ENCODE results near the gene OR14I1. TPM values are rescaled to one million over a fixed set of nuclear protein-coding genes. Genes with fewer than 3 reads are reported as not detected.
"Not testable (repeated sequence)": the region's sequence is repeated elsewhere in the genome, so short reads cannot be mapped to it uniquely, and the experiment has no call there.

The OR14I1 gene
- total and polyA plus RNA-seq, 9 donors: not detected

DNA sequence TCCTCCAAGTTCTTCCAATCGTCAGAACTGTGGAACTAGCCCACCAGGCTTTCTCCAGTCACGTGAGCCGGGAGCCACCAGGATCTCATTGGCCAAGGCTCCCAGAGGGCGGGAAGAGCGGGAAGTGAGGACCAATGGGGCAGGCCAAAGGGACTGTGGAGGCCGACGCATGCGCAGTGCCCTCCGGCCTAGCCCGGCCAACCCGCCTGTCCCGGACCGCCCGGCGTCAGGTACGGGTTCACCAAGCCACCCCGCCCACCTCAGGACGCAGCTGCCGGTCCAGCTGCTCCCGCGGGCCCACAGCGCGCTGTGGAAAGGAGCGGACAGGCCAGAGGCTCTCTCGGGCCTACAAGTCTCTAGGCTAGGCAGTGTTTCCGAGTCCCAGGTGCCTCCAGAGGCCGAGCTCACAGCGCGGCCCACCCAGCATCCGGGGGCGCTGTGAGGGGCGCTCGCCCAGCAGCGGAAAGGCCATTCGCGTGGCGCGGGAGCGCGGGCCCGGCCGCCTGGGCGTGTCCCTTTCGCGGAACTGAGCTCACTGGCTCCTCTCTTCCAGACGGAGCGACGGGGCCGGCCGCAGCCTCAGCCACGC, 10.9 kb downstream of the OR14I1 start:
- no peaks in the 10 kb centered on the region for H3K4me1 ChIP-seq (ENCODE audit: control insufficient read depth, insufficient read depth, low read length)
- 74% methylated on average over 49 of the region's 51 CpGs for WGBS (ENCODE audit: insufficient coverage)

DNA sequence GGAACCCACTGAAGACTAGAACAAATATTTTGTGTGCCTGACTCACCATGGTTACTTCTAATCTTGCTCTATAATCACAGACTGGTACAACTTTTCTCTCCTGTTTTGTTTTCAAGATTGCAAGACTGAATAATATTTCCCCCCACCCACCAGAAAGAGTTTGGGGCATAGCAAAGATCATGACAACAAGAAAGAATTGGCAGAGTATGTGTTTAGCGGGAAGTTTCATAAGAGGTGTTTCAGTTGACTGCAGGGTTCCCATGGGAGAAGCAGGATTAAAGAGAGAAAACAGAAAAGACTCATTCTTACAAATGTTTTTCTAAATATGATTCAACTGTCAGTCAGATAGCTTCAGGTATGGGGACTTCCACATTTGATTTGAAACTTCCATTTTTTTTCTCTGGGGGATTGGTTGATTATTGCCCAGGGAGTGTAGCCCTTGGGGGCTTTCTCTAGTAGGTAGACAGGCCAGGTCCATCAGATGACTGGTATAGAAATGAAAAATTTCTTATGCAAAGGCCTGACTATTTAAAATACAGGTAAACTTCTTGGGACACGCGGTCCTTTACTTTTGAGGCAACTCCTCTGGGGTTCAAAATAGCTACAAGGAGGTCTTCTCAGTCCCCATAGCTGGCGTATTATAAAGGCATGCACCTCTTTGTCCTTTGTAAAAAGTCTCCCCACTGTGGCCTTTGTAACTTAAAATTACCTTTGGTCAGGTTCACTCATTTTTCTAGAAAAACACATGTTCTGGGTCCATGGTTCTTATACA, 13.9 kb downstream of the OR14I1 start:
- Histone ChIP-seq H3K4me1 (ENCODE audit: control insufficient read depth, insufficient read depth, low read length) (no peaks in the 10 kb centered on the region), H3K4me3 (ENCODE audit: low read length) (no peak overlapping the region), H3K27ac (ENCODE audit: low read length) (no peak overlapping the region), H3K36me3 (ENCODE audit: control insufficient read depth, insufficient read depth, low read length) (no peaks in the 10 kb centered on the region), H3K27me3 (ENCODE audit: control insufficient read depth, insufficient read depth, low read length) (no peaks in the 10 kb centered on the region), H3K9me3 (replicated peaks; ENCODE audit: control insufficient read depth, low read depth, low read length) (peaks cover 24% of the 10 kb centered on the region)
- WGBS (ENCODE audit: insufficient coverage): 100% methylated on average over 2 of the region's 4 CpGs
- DNase-seq: no peak

More for the DNA sequence above, 10.9 kb downstream of the OR14I1 start:
- Histone ChIP-seq H3K36me3 (ENCODE audit: control insufficient read depth, insufficient read depth, low read length) (no peaks in the 10 kb centered on the region), H3K9me3 (replicated peaks; ENCODE audit: control insufficient read depth, low read depth, low read length) (peaks cover 40% of the 10 kb centered on the region), H3K4me3 (ENCODE audit: low read length) (no peak overlapping the region), H3K27me3 (ENCODE audit: control insufficient read depth, insufficient read depth, low read length) (no peaks in the 10 kb centered on the region), H3K27ac (ENCODE audit: low read length) (no peak overlapping the region)
- no peak for DNase-seq

DNA sequence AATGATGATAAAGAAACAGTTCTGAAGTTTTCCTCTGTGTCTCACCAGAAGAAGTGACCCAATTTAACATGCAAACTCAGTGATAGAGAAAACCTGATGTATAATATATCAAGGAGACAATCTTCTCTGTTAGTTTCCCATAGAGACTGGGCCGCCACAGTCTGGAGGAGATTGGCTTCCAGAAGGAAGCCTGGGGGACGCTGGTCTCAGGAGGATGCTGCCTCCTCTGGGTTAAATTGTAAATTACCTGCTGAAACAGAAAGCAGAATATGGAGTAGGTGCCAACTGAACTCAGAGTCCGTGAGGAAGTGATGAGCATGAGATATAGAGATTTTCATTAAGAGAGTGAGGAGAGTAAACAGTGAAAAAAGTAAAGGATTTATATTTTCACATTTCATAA, 15.8 kb downstream of the OR14I1 start:
- no peaks in the 10 kb centered on the region for H3K27me3 ChIP-seq (ENCODE audit: control insufficient read depth, insufficient read depth, low read length)
- H3K27ac ChIP-seq (ENCODE audit: low read length): no peak overlapping the region
- H3K9me3 ChIP-seq (replicated peaks; ENCODE audit: control insufficient read depth, low read depth, low read length): peaks cover 15% of the 10 kb centered on the region
- no peaks in the 10 kb centered on the region for H3K36me3 ChIP-seq (ENCODE audit: control insufficient read depth, insufficient read depth, low read length)
- DNase-seq: no peak
- WGBS (ENCODE audit: insufficient coverage): 0% methylated on average over 1 of the region's 3 CpGs
- H3K4me1 ChIP-seq (ENCODE audit: control insufficient read depth, insufficient read depth, low read length): no peaks in the 10 kb centered on the region
- no peak overlapping the region for H3K4me3 ChIP-seq (ENCODE audit: low read length)

DNA sequence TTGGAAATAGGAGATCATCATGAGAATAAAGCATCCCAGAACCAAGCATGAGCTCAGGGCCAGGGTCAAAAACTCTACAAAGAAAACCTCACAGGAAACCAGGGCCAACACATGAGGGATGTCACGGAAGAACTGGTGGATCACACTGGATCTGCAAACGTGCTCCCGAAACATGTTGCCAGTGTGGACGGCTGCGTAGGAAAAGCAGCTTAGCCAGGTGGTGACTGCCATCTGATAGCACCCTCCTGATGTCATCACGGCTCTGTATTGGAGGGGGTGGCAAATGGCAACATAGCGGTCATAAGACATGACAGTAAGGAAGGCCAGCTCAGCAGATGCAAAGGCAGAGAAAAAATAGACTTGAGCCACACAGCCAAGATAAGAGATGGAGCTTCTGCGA, 20.9 kb downstream of the OR14I1 start:
- H3K27me3 ChIP-seq (ENCODE audit: control insufficient read depth, insufficient read depth, low read length): no peaks in the 10 kb centered on the region
- H3K36me3 ChIP-seq (ENCODE audit: control insufficient read depth, insufficient read depth, low read length): no peaks in the 10 kb centered on the region
- no peak overlapping the region for H3K27ac ChIP-seq (ENCODE audit: low read length)
- no peak overlapping the region for H3K4me3 ChIP-seq (ENCODE audit: low read length)
- WGBS (ENCODE audit: insufficient coverage): 88% methylated on average over 8 of the region's 8 CpGs
- peaks cover 9% of the 10 kb centered on the region for H3K9me3 ChIP-seq (replicated peaks; ENCODE audit: control insufficient read depth, low read depth, low read length)
- no peaks in the 10 kb centered on the region for H3K4me1 ChIP-seq (ENCODE audit: control insufficient read depth, insufficient read depth, low read length)
- DNase-seq: no peak

DNA sequence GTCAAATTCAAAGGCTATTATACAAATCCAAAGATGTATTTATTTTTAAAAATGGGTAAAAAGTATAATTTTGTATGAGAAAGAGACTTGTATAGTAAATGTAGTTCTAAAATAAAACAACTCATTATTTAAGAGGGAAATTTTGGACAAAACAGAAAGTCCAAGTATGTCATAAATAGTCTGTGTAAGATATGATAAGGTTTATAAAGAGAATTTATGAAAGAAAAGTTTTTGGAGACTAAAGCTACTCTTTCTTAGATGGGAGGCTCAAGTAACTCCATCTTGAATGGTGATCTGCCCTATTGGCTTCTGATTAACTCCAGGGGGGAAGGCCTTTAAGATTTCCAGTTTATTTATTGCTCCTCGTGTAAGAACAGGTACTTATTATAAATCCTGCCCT, 32.6 kb downstream of the OR14I1 start:
- no peak for DNase-seq
- Histone ChIP-seq H3K27me3 (ENCODE audit: control insufficient read depth, insufficient read depth, low read length) (no peaks in the 10 kb centered on the region), H3K27ac (ENCODE audit: low read length) (no peak overlapping the region), H3K4me3 (ENCODE audit: low read length) (no peak overlapping the region), H3K9me3 (replicated peaks; ENCODE audit: control insufficient read depth, low read depth, low read length) (peaks cover 28% of the 10 kb centered on the region), H3K36me3 (ENCODE audit: control insufficient read depth, insufficient read depth, low read length) (no peaks in the 10 kb centered on the region), H3K4me1 (ENCODE audit: control insufficient read depth, insufficient read depth, low read length) (no peaks in the 10 kb centered on the region)
- WGBS (ENCODE audit: insufficient coverage): no CpG with 5 or more reads among the region's 1 CpG

DNA sequence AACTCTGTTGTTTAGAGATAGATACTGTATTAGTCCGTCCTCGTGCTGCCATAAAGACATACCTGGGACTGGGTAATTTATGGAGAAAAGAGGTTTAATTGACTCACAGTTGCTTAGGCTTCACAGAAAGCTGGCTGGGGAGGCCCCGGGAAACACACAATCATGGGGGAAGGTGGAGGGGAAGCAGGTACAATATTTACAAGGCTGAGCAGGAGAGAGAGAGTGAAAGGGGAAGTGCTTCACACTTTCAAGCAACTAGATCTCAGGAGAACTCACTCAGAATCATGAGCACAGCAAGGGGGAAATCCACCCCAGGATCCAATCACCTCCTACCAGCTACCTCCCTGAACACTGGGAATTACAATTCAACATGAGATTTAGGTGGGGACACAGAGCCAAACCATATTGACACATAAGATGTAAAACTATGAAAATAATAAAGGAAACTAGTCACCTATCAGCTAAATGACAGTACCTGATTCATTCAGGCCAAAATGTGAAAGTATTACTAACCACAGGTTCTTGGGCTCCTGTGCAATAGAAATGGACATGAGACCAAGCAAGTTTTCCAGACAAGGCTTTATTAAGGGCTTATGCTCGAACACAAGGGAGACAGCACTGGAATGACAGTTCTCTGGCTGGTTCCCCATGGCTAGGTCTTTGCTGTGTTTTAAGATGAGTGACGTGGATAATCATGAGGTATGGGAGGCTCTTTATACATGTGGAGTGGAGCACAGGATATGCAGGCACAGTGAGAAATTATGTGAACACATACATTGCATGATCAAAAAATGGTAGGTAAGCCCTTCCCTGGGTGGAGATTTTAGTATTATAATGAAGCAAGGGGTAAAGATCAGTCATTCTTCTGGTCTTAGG, 38.9 kb downstream of the OR14I1 start:
- not testable (repeated sequence) for H3K9me3 ChIP-seq (replicated peaks; ENCODE audit: control insufficient read depth, low read depth, low read length); H3K4me3 ChIP-seq (ENCODE audit: low read length); H3K27me3 ChIP-seq (ENCODE audit: control insufficient read depth, insufficient read depth, low read length); H3K4me1 ChIP-seq (ENCODE audit: control insufficient read depth, insufficient read depth, low read length); H3K36me3 ChIP-seq (ENCODE audit: control insufficient read depth, insufficient read depth, low read length); H3K27ac ChIP-seq (ENCODE audit: low read length); DNase-seq
- WGBS (ENCODE audit: insufficient coverage): 78% methylated on average over 2 of the region's 5 CpGs

DNA sequence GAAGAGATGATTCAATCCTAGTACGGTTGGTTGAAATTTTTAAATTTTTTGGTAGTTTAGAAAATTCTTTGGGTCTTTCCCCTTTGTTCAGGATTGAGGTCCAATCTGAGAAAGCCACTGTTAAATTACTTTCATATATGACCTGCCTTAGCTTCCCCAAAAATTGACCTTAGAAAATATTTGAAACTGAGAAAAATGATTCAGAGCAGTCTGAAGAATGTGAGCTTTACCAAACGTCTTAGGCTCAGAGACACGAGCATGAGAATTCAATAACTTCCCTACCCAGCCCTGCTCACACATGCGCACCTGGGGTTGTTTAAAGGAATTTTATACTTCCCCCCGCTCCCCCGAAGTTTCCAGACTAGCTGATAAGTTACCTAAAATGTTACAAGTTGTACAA, 45.8 kb downstream of the OR14I1 start:
- not testable (repeated sequence) for DNase-seq; H3K4me1 ChIP-seq (ENCODE audit: control insufficient read depth, insufficient read depth, low read length); H3K27ac ChIP-seq (ENCODE audit: low read length); H3K27me3 ChIP-seq (ENCODE audit: control insufficient read depth, insufficient read depth, low read length); H3K36me3 ChIP-seq (ENCODE audit: control insufficient read depth, insufficient read depth, low read length); H3K4me3 ChIP-seq (ENCODE audit: low read length); H3K9me3 ChIP-seq (replicated peaks; ENCODE audit: control insufficient read depth, low read depth, low read length)
- WGBS (ENCODE audit: insufficient coverage): no CpG with 5 or more reads among the region's 6 CpGs

DNA sequence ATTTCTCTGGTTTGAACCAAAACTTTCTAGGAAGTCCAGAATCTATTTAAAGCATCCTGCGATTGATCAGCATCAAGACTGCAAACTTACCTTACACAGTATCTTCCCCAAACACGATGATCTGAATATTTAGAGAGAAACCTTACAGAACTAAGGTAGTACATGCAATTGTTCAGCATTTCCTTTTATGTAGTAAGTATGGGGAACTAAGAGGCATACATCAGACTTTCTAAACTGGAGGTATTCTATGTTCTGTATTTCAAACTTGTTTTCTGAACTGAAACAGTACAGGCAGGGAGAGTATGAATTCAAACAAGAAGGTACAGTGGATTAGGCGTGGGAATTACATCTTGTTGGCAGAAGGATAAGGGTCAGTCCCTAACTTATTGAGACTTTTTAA, 47.2 kb downstream of the OR14I1 start, which contains the start of gene OR2T27:
Gene OR2T27 (minus strand): TSS at position 175 of the 400 bp plus-strand sequence. CDS start 4,644 bp downstream, outside the sequence.
- not testable (repeated sequence) for H3K9me3 ChIP-seq (replicated peaks; ENCODE audit: control insufficient read depth, low read depth, low read length); H3K36me3 ChIP-seq (ENCODE audit: control insufficient read depth, insufficient read depth, low read length); H3K4me3 ChIP-seq (ENCODE audit: low read length); H3K27ac ChIP-seq (ENCODE audit: low read length); DNase-seq; H3K4me1 ChIP-seq (ENCODE audit: control insufficient read depth, insufficient read depth, low read length); H3K27me3 ChIP-seq (ENCODE audit: control insufficient read depth, insufficient read depth, low read length)
- WGBS (ENCODE audit: insufficient coverage): no CpG with 5 or more reads among the region's 3 CpGs
